ENCODE results near the gene DENND6A. TPM values are rescaled to one million over a fixed set of nuclear protein-coding genes. Genes with fewer than 3 reads are reported as not detected.

The DENND6A gene
- total and polyA plus RNA-seq, 2 of the 8 experiments (the other 6 are each of a cell fraction or from before 2014, with no cell fraction given) = 7.8 to 14.8 TPM

- no peak for TF ChIP-seq RAD21 (IDR thresholded peaks at IDR 0.05 in 1 of 2, conservative IDR thresholded peaks at IDR 0.05 in 1 of 2; ENCODE audit: low read depth in 2 of 2, low read length in 2 of 2)
- TF ChIP-seq TAF7 (optimal IDR thresholded peaks at IDR 0.05; ENCODE audit: borderline replicate concordance, low read depth, low read length) = no peak
- no peak for TF ChIP-seq KDM5A (IDR thresholded peaks at IDR 0.05; ENCODE audit: low read length)
These were observed 115.1 kb downstream of the DENND6A start (continued) for GRCh38 chr3:57577801-57578200.
